Activated CD4-positive, CD25-positive, alpha-beta regulatory T cell treated with anti-CD3 and anti-CD28 coated beads, Interleukin-2, amount 50 U/mL, for 16 hours (primary cell): ENCODE measurements around the gene TDRKH.

Source experiments
- DNase-seq: peaks from one replicate; pipeline ENCODE4 v3.0.0-alpha.2; 2020; ENCODE audit warnings: low read depth, low spot score

Gene TDRKH

DNA sequence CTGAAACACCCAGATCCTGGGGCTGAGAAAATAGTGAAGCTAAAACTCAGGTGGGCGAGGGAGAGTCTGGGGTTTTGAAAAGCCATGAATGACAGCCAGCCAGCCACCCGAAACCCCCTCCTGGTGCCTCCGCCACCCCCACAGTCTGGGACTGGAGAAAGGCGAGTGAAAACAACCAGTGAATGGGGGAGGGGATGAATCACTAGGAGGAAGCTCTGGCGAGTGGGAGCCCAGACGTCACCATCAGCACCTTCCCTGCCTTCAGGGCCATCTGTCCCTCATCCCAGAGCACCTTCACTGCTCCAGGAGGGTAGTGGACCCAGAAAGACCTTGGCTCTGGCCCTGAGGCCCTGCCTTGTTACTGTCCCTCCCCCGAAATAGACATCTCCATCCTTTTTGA is 32.1 kb upstream of the TDRKH start:
- DNase-seq, result no peak

GRCh38 chr1:151820940-151821339 is 30.6 kb upstream of the TDRKH start:
- no peak for DNase-seq

- DNase-seq, result no peak
Observed at GRCh38 chr1:151819976-151820623, 29.8 kb upstream of the TDRKH start.

- no peak for DNase-seq
Observed at GRCh38 chr1:151819227-151819835, 29.0 kb upstream of the TDRKH start.

DNA sequence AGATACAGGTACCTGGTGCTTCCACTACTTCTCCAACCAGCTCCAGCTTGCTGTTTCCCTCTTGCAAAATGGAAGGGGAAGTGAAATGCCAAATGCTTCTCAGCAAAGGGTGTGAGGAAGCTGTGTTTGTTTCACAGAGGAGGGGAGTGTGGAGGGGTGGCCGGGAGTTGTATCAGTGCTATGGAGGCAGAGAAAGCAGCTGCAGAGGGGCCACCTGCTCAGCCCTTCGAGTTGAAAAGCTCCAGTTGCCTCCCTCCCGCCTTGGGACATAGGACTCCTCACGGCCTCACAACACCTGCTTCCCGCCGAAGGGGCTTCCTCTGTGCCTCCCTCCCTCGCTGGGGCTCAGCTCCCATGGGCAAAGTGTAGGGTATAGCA is 27.0 kb upstream of the TDRKH start:
- DNase-seq, result no peak

GRCh38 chr1:151816548-151817352 is 26.4 kb upstream of the TDRKH start:
- DNase-seq, result no peak

DNA sequence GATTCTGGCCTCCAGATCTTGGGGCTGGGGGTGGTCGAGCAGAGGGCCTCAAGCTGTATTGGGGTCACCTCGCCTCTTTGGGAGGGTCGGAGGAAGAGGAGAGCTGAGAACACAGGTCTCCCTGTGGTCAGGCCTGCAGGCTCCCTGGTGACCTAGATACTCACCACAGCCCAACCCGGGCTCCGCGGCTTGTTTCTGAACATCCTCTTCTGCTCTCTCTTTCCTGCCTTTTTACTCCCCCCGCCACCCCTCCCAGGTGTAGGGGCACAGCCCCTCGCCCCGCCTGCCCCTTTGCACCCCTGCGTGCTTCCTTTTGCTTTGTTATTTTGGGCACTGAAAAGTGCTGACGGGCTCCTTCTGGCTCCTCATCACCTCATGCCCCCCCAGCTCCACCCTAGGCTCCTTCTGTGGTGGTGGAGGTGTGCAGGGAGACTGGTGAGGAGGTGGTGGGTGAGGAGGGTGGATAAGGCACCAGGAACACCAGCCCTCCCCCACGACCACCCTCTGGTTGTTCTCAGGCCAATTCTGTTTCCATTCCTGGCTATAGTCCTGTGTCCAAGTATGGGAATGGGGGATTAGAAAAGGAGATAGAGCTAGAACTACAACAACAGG is 25.5 kb upstream of the TDRKH start:
- DNase-seq, result no peak

GRCh38 chr1:151814971-151815545 is 24.8 kb upstream of the TDRKH start:
- DNase-seq, result no peak

DNA sequence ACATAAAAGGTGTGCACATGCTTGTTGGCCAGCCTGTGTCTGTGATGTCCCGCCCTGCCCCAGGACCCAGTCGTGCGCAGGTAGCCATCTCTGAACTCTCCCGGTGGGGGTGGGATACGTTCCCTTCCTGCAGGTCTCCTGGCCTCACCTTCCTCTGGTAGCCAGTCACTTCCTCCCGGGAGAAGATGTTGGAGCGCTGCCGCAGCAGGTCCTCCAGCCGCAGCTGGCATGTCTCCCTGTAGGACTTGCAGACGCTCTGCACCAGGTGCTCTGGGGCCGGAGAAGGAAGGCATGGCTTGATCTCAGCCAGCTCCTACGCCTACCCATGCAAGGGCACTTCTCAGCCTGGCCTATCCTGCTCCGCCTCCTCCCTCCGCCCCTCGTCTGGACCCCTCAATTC is 24.1 kb upstream of the TDRKH start:
- no peak for DNase-seq

GRCh38 chr1:151813271-151813977 is 23.1 kb upstream of the TDRKH start:
- DNase-seq, result no peak

- no peak for DNase-seq
Observed at GRCh38 chr1:151811181-151811580, 20.9 kb upstream of the TDRKH start.

- no peak for DNase-seq
Observed at GRCh38 chr1:151809985-151810556, 19.8 kb upstream of the TDRKH start.

GRCh38 chr1:151809290-151809984 is 19.1 kb upstream of the TDRKH start:
- no peak for DNase-seq

DNA sequence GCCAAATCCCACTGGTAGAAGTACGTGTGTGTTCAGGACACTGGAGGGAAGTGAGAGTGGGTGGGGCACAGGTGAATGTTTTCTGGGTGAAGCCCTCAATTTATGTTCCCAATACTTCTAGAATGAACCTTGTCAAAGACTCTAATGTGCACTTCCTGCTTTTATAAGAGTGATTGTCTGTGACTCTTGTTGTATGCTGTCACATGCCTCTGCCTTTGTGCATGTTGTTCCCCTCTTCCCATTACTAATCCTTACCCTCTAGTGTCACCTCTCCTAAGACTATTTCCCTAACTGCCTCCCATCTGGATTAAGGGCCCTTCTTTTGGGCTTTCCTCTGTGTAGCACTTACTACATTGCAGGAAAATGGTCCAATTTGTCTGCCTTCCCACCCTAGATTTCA is 17.5 kb upstream of the TDRKH start:
- DNase-seq, result no peak

- DNase-seq, result no peak
Observed at GRCh38 chr1:151807131-151807530, 16.8 kb upstream of the TDRKH start.

GRCh38 chr1:151806170-151806569 is 15.9 kb upstream of the TDRKH start:
- DNase-seq, result no peak

GRCh38 chr1:151805066-151805820 is 14.9 kb upstream of the TDRKH start, which contains the start of gene LINGO4:
TSS of gene LINGO4 (minus strand) at chr1:151805419. CDS start at chr1:151802704, 2,715 bp downstream.
- DNase-seq, result no peak

GRCh38 chr1:151803915-151804314 is 13.6 kb upstream of the TDRKH start:
- no peak for DNase-seq

GRCh38 chr1:151803164-151803563 is 12.9 kb upstream of the TDRKH start:
- DNase-seq, result no peak

DNA sequence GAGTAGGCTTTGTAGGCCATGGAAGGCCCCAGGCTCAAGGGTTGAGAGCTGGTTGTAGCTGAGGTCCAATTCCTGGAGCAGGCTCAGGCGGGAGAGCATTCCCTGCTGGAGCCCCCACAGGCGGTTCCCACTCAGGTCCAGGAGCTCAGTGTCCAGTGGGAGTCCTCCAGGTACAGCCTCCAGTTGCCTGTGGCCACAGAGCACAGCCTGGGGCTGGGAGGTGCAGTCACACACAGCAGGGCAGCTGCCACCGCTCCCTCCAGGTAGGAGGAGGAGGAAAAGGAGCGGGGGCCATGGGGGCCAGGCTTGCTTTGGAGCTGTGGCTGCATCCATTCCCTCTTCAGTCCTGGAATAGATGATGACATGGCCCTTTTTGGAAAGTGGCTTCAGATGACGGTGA is 12.1 kb upstream of the TDRKH start:
- DNase-seq, result no peak
